ENCODE measurements around the gene CELA3A.

CELA3A gene

DNA sequence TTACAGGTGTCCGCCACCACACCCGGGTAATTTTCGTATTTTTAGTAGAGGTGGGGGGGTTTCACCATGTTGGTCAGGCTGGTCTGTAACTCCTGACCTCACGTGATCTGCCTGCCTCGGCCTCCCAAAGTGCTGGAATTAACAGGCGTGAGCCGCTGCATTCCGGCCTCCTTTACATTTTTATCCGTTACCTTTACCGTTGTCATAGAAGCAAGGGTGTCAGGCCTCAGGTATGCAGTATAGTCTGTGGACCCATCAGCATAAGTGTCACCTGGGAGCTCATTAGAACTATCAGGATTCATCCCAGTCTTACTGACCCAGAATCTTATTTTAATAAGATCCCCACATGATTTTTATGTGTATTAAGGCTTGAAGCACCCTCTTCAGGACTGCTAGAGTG is 56.4 kb downstream of the CELA3A start:
- TF ChIP-seq POLR2AphosphoS5 (IDR thresholded peaks at IDR 0.05; ENCODE audit: low read depth, low read length) (no peak), FOXP2 (optimal IDR thresholded peaks at IDR 0.05; ENCODE audit: borderline replicate concordance, extremely low read depth, extremely low read length, insufficient read depth) (no peak), TAF1 (IDR thresholded peaks at IDR 0.05; ENCODE audit: borderline replicate concordance, insufficient read depth, low read length) (no peak), SIN3A (IDR thresholded peaks at IDR 0.05; ENCODE audit: borderline replicate concordance, insufficient read depth, low read length) (no peak)
- TF ChIP-seq, protein P1, sequence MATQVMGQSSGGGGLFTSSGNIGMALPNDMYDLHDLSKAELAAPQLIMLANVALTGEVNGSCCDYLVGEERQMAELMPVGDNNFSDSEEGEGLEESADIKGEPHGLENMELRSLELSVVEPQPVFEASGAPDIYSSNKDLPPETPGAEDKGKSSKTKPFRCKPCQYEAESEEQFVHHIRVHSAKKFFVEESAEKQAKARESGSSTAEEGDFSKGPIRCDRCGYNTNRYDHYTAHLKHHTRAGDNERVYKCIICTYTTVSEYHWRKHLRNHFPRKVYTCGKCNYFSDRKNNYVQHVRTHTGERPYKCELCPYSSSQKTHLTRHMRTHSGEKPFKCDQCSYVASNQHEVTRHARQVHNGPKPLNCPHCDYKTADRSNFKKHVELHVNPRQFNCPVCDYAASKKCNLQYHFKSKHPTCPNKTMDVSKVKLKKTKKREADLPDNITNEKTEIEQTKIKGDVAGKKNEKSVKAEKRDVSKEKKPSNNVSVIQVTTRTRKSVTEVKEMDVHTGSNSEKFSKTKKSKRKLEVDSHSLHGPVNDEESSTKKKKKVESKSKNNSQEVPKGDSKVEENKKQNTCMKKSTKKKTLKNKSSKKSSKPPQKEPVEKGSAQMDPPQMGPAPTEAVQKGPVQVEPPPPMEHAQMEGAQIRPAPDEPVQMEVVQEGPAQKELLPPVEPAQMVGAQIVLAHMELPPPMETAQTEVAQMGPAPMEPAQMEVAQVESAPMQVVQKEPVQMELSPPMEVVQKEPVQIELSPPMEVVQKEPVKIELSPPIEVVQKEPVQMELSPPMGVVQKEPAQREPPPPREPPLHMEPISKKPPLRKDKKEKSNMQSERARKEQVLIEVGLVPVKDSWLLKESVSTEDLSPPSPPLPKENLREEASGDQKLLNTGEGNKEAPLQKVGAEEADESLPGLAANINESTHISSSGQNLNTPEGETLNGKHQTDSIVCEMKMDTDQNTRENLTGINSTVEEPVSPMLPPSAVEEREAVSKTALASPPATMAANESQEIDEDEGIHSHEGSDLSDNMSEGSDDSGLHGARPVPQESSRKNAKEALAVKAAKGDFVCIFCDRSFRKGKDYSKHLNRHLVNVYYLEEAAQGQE (IDR thresholded peaks at IDR 0.05; ENCODE audit: insufficient read depth in 1 of 2, low read depth in 2 of 2, low read length in 2 of 2) = no peak
